A673 (cell line): ENCODE data around the gene ZFP30. TPM values are rescaled to one million over a fixed set of nuclear protein-coding genes. Genes with fewer than 3 reads are reported as not detected.
A peak's percentile ranks its signal among the peaks of the same experiment; 100 is the strongest.

Source experiments
- Bru-seq: library from RNA; stranded (reverse); fragments of 400-500 nt; gene quantifications from one replicate; lab custom pipeline; 2021; lab: Mats Ljungman, UMichigan
- BruChase-seq, 2 experiments: library from RNA; stranded (reverse); fragments of 400-500 nt; gene quantifications; one replicate each; lab custom pipeline; 2021; lab: Mats Ljungman, UMichigan
- BruUV-seq: library from RNA; stranded (reverse); fragments of 400-500 nt; replicated peaks from 2 replicates; lab custom pipeline; 2021; lab: Mats Ljungman, UMichigan
- CTCF ChIA-PET: fragments of 300-600 bp; sonication (Branson Sonifier 250); formaldehyde crosslinking; loops from one replicate; lab custom pipeline; 2022; ENCODE audit warnings: antibody characterized with exemption; lab: Charles Lee
- POLR2A ChIA-PET: fragments of 300-600 bp; sonication (Branson Sonifier 250); formaldehyde crosslinking; loops from one replicate; lab custom pipeline; 2022; ENCODE audit warnings: antibody characterized with exemption; ENCODE audit not compliant: low non-redundant PET; lab: Charles Lee
- DNase-seq: peaks from one replicate; pipeline ENCODE4 v3.0.0-alpha.2; 2015; ENCODE audit warnings: low spot score
- H3K27ac ChIP-seq: fragments of 200-600 bp; sonication (generic); 2 replicates; pipeline ENCODE4 v1.5.1; 2016; ENCODE audit warnings: mixed run types, low read depth, mild to moderate bottlenecking, mixed read lengths, antibody characterized with exemption, low read length; ENCODE audit not compliant: poor library complexity, severe bottlenecking
- H3K27me3 ChIP-seq: fragments of 200-600 bp; sonication (generic); replicated peaks from 2 replicates; pipeline ENCODE4 v1.6.1; 2017; ENCODE audit warnings: mixed run types, low read depth, mild to moderate bottlenecking, mixed read lengths, antibody characterized with exemption, low read length; ENCODE audit not compliant: insufficient read depth, poor library complexity
- H3K36me3 ChIP-seq: fragments of 200-600 bp; sonication (generic); 2 replicates; pipeline ENCODE4 v1.6.1; 2016; ENCODE audit warnings: mixed run types, mild to moderate bottlenecking, mixed read lengths, antibody characterized with exemption, low read length; ENCODE audit not compliant: insufficient read depth, poor library complexity, severe bottlenecking
- H3K4me1 ChIP-seq: fragments of 200-600 bp; sonication (generic); 2 replicates; pipeline ENCODE4 v1.6.1; 2017; ENCODE audit warnings: mixed run types, mild to moderate bottlenecking, mixed read lengths, antibody characterized with exemption, low read length; ENCODE audit not compliant: insufficient read depth, poor library complexity, severe bottlenecking
- H3K4me3 ChIP-seq: fragments of 200-600 bp; sonication (generic); 2 replicates; pipeline ENCODE4 v1.5.1; 2016; ENCODE audit warnings: low read depth, mixed run types, mild to moderate bottlenecking, mixed read lengths, low read length; ENCODE audit not compliant: poor library complexity, severe bottlenecking
- H3K9me3 ChIP-seq: fragments of 200-600 bp; sonication (generic); 2 replicates; pipeline ENCODE4 v1.6.1; 2016; ENCODE audit warnings: mixed run types, low read depth, mild to moderate bottlenecking, mixed read lengths, antibody characterized with exemption, low read length; ENCODE audit not compliant: poor library complexity, severe bottlenecking
- EZH2 ChIP-seq: fragments of 200-600 bp; sonication (generic); IDR thresholded peaks from 2 replicates; pipeline ENCODE4 v1.6.1; 2017; ENCODE audit warnings: borderline replicate concordance, low read depth, mild to moderate bottlenecking, mixed read lengths, antibody characterized with exemption, low read length; ENCODE audit not compliant: poor library complexity, severe bottlenecking
- intact Hi-C: fragments of 100-400 bp; cut with micrococcal nuclease; formaldehyde crosslinking; loops from one replicate; pipeline ENCODE4 v1.10.0; 2022; ENCODE audit not compliant: unreplicated experiment
- long read RNA-seq: library from polyadenylated mRNA; stranded (forward); transcript quantifications from one replicate; pipeline ENCODE4 v2.0.0, GENCODE V29; 2022
- total RNA-seq: library from RNA; stranded (reverse); gene quantifications from 2 replicates; pipeline ENCODE4 v1.2.3, GENCODE V29; 2021
- TF ChIP-seq, protein P1 (sequence below): fragments of 300-800, 200-600 bp; sonication (generic); conservative IDR thresholded peaks from 2 replicates; pipeline ENCODE4 v1.5.1; 2017; ENCODE audit warnings: low read depth, mild to moderate bottlenecking, antibody characterized with exemption, low read length, moderate library complexity, mixed read lengths

Gene ZFP30
- total RNA-seq (15.2 and 17.5 TPM in 2 replicates), Bru-seq, nascent RNA (percentile 68 among the genes with signal in this experiment), BruChase-seq, experiment 1, labeled RNA remaining after a 2-hour chase (percentile 74 among the genes with signal in this experiment), BruChase-seq, experiment 2, labeled RNA remaining after a 6-hour chase (percentile 65 among the genes with signal in this experiment)
- long read RNA-seq, partial matches to known transcripts = 0 of 1 reads
- long read RNA-seq, other reads (novel, unspliced or antisense) = 1 of 1 reads

DNA sequence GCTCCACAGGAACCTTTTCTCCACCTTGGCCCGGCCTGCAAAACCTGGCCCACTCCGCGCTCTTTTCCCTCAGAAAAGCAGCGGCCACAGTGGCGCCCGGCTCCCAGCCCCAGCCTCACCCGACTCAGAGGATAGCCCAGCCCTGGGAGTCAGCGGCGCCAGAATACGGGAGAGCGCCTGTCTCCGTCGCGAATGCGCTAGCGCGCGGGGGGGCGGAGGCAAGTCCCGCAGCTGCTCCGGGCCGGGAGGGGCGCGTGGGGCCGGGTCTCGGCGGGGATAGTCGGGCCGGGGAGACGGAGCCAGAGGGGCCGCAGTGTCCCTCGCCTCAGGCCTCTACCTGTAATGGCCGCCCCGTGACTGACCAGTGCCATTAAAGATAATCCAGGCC lies at the start of gene ZFP30:
ZFP30 (minus strand) TSS at position 165 of the 388 bp plus-strand sequence. CDS start 7,643 bp downstream, outside the sequence.
- TF ChIP-seq EZH2 = no peak
- TF ChIP-seq, protein P1, sequence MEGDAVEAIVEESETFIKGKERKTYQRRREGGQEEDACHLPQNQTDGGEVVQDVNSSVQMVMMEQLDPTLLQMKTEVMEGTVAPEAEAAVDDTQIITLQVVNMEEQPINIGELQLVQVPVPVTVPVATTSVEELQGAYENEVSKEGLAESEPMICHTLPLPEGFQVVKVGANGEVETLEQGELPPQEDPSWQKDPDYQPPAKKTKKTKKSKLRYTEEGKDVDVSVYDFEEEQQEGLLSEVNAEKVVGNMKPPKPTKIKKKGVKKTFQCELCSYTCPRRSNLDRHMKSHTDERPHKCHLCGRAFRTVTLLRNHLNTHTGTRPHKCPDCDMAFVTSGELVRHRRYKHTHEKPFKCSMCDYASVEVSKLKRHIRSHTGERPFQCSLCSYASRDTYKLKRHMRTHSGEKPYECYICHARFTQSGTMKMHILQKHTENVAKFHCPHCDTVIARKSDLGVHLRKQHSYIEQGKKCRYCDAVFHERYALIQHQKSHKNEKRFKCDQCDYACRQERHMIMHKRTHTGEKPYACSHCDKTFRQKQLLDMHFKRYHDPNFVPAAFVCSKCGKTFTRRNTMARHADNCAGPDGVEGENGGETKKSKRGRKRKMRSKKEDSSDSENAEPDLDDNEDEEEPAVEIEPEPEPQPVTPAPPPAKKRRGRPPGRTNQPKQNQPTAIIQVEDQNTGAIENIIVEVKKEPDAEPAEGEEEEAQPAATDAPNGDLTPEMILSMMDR = no peak
- H3K36me3 ChIP-seq = no peaks in the 10 kb centered on the region
- DNase-seq = peak; percentile 95
- ChIA-PET CTCF (no interaction called here), POLR2A (no interaction called here)
- peaks cover 12% of the 10 kb centered on the region for H3K9me3 ChIP-seq
- peak within 1 kb of the TSS; percentile 80 for H3K27ac ChIP-seq
- H3K4me1 ChIP-seq = peaks cover 6% of the 10 kb centered on the region
- intact Hi-C loops = no loop called here
- H3K4me3 ChIP-seq = peak within 1 kb of the TSS; percentile 78
- BruUV-seq = no TSS peak
- H3K27me3 ChIP-seq = no peaks in the 10 kb centered on the region

DNA sequence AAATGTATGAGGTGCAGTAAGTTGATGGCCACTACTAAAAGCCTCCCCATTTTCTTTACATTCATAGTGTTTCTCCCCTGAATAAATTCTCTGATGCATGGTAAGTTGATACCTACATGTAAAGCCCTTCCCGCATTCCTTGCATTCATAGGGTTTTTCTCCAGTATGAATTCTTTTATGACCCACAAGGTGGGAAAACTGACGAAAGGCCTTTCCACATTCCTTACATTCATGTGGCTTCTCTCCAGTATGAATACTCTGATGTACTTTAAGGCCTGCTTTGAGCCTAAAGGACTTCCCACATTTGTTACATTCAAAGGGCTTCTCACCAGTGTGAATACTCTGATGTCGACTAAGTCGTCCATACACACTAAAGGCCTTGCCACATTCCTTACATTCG lies 43.8 kb upstream of the ZFP30 start:
- intact Hi-C loops = no loop called here
- Histone ChIP-seq H3K4me3 (no peak overlapping the region), H3K9me3 (peaks cover 34% of the 10 kb centered on the region), H3K4me1 (no peaks in the 10 kb centered on the region), H3K27me3 (no peaks in the 10 kb centered on the region), H3K36me3 (peaks cover 6% of the 10 kb centered on the region), H3K27ac (no peak overlapping the region)
- no peak for TF ChIP-seq EZH2
- TF ChIP-seq, protein P1 = no peak
- POLR2A ChIA-PET = no interaction called here
- CTCF ChIA-PET = no interaction called here
- no peak for DNase-seq
- no TSS peak for BruUV-seq

DNA sequence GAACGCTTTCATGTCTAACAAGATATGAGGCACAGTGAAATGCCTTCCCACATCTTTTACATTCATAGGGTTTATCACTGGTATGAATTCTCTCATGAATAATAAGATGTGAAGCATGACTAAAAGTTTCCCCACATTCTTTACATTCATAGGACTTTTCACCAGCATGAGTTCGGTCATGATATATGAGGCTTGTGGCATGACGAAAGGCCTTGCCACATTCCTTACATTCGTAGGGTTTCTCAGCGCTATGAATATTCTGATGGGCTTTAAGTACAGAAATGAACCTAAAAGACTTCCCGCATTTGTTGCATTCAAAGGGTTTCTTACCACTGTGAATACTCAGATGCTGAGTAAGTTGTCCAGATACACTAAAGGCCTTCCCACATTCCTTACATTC lies 43.0 kb upstream of the ZFP30 start:
- ChIA-PET POLR2A (no interaction called here), CTCF (no interaction called here)
- Histone ChIP-seq H3K36me3 (peaks cover 6% of the 10 kb centered on the region), H3K4me1 (no peaks in the 10 kb centered on the region), H3K27ac (no peak overlapping the region), H3K9me3 (peaks cover 40% of the 10 kb centered on the region), H3K4me3 (no peak overlapping the region), H3K27me3 (no peaks in the 10 kb centered on the region)
- no peak for DNase-seq
- BruUV-seq = no TSS peak
- TF ChIP-seq, protein P1 = no peak
- intact Hi-C loops = no loop called here
